Stimulated activated CD8-positive, alpha-beta memory T cell treated with anti-CD3 and anti-CD28 coated beads, Interleukin-15, amount 100 ng/mL, for 24 hours (primary cell): ENCODE data around the gene PHF20.
"Not testable (repeated sequence)": the region's sequence is repeated elsewhere in the genome, so short reads cannot be mapped to it uniquely, and the experiment has no call there.

Experiments used
- DNase-seq: peaks from one replicate; pipeline ENCODE4 v3.0.0-alpha.2; 2020; ENCODE audit warnings: low read depth

PHF20 gene

GRCh38 chr20:35839904-35840303, 68.1 kb downstream of the PHF20 start:
- DNase-seq = no peak

- DNase-seq = no peak
Measured at GRCh38 chr20:35840421-35840820, 68.6 kb downstream of the PHF20 start.

GRCh38 chr20:35842361-35842760, 70.5 kb downstream of the PHF20 start:
- DNase-seq = no peak

DNA sequence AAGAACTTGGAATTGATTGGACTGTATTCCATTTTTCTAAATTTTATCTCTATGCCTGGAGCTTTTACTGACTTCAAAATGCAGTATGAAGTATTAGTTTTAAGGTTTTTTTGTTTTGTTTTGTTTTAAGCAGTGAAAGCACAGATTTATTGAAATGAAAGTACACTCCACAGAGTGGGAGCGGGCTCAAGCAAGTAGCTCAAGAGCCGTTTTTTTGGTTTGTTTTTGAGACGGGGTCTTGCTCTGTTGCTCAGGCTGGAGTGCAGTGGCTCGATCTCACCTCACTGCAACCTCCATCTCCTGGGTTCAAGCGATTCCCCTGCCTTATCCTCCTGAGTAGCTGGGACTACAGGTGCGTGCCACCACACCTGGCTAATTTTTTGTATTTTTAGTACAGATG, 72.1 kb downstream of the PHF20 start:
- DNase-seq = not testable (repeated sequence)

- no peak for DNase-seq
Measured at GRCh38 chr20:35845561-35845960, 73.7 kb downstream of the PHF20 start.

GRCh38 chr20:35849706-35850105, 77.9 kb downstream of the PHF20 start:
- DNase-seq = no peak

DNA sequence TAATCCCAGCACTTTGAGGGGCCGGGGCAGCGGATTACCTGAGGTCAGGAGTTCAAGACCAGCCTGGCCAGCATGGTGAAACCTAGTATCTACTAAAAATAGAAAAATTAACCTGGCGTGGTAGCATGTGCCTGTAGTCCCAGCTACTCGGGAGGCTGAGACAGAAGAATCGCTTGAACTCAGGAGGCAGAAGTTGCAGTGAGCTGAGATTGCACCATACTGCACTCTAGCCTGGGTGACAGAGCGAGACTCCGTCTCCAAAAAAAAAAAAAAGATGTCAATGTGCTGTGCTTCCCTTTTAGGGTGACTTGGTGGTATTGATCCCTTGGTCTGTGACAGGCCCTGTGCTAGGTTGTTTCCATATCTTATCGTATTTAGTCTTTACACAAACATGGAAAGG, 79.8 kb downstream of the PHF20 start:
- not testable (repeated sequence) for DNase-seq

DNA sequence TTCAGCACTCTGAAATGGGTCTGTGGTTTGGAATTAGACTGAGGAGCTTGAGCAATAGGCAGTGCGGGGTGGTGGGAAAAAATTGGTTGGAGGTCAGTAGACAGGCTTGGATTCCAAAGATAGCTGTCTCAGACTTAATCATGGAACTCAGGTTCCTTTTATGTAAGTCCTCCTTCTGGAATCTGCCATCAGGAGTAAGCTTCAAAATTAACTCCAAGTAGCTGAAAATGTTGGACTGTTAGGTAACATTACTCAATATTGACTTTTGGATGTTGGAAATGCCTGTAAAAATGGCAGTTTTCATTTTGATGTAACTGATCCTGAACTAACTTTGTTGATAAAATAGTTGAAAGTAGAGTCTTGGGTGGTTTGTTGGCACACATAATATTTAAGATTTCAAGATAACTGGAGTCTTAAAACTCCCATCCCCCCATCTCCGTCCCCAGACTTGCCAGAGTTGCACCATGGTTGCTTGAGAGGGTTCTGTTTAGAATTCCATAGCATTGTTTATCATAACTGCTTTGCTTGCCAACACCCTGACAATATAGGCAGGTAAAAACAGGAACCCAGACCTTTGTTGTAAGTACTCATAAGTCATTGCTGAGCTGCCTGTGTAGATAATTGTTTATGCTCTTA, 83.0 kb downstream of the PHF20 start:
- no peak for DNase-seq

GRCh38 chr20:35855641-35856040, 83.8 kb downstream of the PHF20 start:
- not testable (repeated sequence) for DNase-seq

GRCh38 chr20:35856866-35857265, 85.1 kb downstream of the PHF20 start:
- DNase-seq = no peak

DNA sequence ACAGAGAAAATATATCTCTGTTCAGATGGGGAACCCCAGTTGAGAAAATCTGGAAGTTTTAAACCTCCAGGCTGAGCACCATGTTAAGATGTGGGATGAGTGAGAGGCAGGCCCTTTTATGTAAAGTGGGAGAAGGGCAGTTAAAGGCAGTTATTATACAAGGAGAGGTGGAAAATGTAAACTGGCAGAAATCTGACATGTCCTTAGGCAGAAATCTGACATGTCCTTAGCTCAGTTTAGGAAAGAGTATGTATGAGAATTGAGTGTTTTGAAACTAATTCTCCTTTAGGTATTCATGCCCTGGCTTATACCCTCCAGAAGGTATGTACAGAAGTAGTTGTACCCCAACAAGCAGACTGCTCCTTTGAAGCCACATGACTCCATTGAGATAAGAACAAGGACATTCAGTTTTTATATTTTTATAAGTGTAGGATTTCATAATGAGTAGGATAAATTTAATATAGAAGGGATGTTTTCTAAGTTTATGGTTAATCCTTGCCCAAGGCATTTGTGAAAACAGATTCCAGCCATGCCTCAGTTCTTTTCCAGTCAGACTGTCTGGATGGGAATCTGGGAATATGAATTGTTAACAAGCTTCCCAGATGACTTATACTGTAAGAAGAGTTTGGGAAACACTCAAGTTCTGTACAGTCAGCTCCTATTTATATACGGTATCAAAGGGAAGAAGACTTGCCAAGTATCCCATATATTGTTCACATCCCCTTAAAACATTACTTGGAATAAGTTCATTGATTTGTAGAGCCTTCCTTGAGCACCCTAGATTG, 94.8 kb downstream of the PHF20 start:
- no peak for DNase-seq

GRCh38 chr20:35870541-35871258, 98.9 kb downstream of the PHF20 start:
- DNase-seq = no peak

GRCh38 chr20:35871259-35871771, 99.5 kb downstream of the PHF20 start:
- no peak for DNase-seq

GRCh38 chr20:35876033-35876320, 104.2 kb downstream of the PHF20 start:
- no peak for DNase-seq

DNA sequence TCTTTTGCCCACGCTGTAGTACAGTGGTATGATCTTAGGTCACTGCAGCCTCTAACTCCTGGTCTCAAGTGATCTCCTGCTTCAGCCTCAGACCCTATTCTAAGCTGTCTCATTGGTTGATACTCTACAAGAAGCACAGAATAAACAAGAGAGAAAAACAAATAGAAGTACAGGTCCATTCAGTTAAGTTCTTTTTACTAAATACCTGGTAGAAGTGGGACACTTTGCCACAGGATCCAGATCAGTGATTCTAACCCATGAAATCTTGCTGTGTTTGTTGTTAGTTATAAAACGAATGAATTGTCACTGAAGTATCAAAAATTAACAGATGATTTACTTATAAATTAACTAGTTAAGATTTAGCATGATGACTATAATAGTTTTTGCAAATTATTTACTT, 105.8 kb downstream of the PHF20 start:
- DNase-seq = no peak

DNA sequence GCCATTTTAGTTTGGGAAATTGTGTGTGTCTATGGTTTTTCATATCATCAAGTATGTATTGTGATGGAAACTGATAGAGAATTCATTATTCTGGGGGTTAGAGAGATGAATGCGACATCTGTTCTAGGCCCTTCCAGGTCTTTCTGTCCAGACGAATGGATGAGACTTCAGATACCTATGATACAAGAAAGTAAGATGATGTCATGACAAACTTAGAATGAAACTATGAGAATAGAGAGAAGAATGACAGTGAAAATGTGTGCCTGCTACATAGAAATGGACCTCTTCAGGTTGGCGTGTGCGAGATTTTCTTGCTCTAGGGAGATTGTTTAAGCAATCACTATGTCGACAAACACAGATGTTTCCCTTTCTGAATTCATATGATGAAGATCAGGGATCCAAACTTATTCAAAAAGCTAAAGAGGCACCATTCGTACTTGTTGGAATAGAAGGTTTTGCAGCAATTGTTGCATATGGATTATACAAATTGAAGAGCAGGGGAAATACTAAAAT, 106.4 kb downstream of the PHF20 start:
- DNase-seq = no peak

GRCh38 chr20:35881676-35882075, 109.9 kb downstream of the PHF20 start:
- no peak for DNase-seq

DNA sequence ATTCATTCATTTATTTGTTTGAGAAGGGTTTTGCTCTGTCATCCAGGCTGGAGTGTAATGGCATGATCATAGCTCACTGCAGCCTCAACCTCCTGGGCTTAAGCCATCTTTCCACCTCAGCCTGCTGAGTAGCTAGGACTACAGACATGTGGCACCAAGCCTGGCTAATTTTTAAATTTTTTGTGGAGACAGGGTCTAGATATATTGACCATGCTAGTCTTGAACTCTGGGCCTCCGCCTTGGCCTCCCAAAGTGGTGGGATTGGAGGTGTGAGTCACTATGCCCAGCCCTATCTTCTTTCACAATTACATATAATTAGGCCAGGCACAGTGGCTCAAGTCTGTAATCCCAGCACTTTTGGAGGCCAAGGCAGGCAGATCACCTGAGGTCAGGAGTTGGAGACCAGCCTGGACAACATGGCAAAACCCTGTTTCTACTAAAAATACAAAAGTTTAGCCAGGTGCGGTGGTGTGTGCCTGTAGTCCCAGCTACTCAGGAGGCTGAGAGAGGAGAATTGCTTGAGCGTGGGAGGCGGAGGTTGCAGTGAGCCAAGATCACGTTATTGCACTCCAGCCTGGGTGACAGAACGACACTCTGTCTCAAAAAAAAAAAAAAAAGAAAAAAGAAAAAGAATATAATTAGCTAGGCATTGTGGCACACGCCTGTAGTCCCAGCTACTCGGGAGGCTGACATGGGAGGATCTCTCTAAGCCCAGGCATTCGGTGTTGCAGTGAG, 110.8 kb downstream of the PHF20 start:
- DNase-seq = not testable (repeated sequence)

DNA sequence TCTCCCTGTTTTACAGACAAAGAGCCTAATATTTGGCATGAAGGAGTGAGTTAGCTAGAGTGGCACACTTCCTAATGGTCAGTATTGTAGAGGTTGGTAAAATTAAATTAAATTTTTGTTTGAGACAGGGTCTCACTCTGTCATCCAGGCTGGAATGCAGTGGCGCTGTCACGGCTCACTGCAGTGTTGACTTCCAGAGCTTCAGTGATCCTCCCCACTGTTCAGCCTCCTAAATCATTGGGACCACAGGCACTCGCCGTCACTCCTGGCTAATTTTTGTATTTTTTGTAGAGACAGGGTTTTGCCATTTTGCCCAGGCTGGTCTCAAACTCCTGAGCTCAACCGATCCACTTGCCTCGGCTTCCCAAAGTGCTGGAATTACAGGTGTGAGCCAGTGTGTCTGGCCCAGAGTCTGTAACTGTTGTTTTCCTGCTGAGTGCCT, 111.5 kb downstream of the PHF20 start:
- no peak for DNase-seq

DNA sequence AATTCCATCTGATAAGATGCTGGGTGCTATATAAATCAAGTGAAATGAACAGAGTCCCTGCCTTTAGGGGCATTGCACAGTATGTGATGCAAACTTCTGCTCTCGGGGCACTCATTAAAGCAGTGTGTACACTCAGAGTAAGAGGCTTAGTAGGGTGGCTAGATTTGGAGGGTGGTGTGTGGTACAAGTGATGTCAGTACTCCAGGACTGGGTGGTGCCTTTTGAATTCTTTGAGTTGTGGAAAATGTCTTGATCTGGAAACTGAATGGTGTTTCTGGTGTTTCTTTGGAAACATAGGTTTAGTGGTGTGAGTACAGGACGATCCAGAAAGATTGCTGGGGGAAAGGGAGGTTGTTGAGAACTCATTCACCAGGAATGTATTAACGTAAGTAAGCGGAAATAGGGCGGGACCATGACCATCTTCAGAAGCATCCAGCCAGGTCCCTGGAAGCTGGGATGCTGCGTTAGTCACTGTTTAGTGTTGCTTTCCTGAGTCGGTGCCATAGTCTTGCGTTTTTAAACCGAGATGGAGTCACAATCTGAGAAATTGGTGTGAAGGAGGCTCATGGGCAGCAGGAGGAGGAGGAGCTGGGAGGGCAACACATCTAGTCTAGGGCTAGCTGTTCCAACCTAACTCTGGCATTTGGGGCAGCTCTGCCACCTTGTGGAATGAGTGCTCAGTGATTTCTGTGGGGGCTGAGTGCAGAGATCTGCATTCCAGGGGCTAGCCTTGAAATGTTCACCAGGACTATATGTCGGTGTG, 112.1 kb downstream of the PHF20 start:
- no peak for DNase-seq

- DNase-seq = no peak
Measured at GRCh38 chr20:35884541-35884865, 112.7 kb downstream of the PHF20 start.
